HG03196 (cell line): ENCODE data around the gene ZNF827.

Experiments
- ATAC-seq: cut with Tn5 transposase; IDR thresholded peaks from one replicate; pipeline ENCODE4 v1.9.1; 2021; ENCODE audit not compliant: unreplicated experiment

ZNF827 gene

DNA sequence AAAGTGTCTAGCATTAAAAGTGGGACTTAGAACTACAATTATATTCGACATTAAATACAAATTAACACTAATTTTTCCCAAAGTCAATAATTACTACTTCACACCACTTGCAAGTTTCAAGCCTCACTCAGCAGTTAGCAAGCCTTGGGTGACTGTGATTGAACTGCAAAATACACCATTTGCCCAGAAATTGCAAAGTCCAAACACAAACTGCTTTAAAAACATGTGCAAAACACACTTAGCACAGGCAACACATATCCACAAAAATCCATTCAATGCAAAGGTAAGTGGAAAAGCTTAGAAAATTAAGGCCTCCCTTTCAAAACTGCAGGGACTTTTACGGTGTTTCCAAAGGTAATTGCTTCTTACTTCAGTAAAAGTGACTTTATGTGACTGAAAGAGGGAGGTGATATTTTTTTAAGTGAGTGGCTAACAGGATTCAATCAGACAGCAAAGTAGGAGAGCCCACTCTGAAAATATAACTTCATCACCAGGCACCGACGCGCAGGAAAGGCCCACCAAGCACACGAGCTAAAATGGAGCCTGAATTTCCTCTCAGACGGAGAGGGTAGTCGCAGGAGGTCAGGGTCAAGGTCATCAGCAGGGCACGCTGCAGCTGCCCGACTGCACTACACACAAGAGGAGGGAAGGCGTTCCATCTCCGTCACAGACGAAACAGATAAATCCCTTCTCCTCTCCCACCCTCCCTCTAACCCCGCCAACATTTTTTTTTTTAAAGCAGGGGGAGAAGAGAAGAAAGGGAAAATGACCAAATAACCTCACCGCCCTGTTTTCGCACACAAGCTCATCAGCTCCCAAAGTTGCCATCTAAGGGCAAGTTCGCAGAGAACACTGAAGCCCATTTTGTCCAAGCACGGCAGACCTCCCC, 3.1 kb downstream of the ZNF827 start:
- peak; percentile 41 for ATAC-seq

DNA sequence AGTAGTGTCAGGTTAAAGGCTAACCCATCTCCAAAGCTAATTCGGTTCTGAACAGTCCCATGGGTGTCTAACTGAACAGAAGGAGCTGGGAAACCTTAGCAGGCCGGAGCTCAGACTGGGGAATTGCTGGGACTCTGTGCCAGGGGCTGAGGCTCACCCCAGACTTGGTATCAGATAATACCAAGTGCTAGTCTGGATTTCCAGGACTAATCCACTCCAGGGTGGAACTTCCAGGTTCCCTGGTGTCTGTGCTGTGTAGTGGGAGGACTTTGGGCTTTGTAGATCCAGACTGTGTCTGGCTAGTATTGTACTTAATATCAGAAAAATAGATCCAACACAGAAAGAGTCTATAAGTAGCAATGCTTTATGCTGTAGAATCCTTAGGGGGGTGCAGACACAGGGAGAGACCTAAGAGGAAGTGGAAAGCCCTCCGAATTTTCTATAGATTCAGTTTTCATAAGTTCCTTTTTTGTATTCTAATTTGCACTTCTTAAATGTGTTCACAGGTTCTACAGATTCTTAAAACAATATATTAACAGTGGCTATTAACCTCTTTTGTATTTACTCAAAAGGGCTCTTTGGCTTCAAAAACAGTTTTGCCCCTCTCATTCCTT, 4.1 kb downstream of the ZNF827 start:
- ATAC-seq: no peak

DNA sequence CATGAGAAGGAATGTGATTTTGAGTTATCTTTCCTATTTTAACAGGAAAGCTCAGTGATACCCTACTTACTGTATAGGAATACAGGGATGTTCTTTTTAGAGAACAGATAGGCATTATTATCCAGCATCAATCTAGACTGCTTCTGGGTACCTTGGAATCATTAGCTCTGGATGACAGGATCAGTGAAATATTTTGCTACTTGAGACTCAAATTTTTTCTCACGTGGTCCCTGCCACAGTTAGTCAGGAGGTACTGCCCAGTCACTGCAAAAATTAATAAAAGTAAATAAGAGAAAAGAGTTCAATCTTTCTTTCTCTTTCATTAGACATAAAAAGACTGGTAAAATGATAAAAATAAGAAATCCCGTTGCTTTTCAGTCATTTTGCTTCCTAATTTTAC, 5.5 kb downstream of the ZNF827 start:
- ATAC-seq: no peak

DNA sequence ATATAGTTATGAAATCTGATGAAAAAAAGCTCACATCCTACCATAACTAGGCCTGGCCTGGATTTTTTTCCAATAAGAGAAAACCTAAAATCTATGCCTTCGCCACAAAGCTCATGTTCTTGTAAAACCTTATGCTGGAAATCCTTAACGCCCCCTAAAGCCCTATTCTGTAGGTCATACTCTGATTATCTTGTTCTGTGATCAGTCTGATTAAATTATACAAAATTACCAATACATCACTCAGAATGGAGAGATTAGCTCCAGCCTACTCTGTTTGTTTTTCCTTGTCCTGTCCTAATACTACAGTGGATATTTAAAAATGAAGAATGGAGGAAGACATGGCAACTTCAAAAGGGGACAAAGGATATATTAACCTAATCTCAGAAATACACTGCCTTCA, 7.2 kb downstream of the ZNF827 start:
- no peak for ATAC-seq

DNA sequence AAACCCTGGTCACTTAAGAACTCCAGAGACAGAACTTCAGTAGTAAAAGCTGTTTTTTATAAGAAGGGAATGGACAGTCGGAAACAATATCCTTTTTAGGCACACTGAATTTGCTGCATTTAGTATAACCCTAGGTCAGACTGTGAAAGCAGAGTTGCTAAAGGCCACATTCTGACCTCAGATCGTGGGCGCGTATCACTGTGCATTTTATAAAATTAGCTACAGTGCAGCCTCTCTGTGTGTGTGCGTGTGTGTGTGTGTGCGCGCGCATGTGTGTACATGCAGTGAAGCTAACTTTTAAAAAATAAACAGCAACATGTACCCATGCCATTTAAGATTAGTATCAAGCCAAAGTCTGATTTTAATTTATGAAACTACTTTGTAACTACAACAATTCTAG, 8.0 kb downstream of the ZNF827 start:
- no peak for ATAC-seq

DNA sequence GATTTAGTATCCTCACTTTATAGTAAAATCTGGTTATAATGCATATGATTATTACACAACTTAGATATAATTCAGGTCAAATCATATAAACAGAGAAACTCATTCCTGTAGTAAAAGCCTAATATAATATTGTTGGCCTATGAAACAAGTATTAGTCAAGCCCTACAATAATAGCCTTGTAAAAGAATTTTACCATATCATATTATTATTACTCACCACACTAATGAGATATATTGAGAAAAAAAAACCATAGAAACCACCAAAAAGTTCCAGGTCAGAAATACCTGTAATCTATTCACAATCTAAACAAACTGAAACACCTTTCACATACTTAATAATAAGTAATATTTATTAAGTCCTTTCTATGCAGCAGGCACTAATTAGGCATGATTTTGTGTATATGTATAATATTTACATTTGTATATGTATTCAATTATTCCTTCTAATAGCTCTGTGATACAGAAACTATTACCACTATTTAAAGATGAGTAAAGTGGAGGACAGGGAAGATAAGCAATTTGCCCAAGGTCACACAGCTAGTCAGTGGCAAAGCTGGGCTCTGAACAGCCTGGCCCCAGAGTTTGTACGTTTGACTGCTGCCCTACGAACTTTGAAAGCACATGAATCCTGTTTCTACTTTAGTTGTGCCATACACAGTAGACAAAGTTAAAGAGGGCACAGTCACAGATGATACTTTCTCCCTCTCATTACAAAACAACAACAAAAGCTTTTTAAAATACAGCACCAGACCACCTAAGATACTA, 9.0 kb downstream of the ZNF827 start:
- ATAC-seq: no peak

DNA sequence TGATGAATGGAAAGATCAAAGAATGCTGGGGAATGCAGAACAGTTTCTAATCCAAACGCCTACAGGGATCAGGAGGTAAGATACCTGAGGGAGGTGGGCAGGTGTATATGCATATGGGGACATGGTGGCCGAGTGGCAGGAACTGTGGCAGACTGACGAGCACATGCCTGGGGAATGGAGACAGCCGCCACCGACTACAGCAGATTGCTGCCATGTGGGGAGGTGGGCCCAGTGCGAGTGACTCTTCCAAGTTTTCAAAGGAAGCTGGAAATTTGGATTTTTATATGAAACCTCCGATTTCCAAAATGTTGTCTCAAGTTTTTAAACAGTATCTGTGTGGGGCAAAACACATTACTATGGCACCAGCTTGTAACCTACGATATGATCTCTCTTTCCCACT, 9.9 kb downstream of the ZNF827 start:
- no peak for ATAC-seq

DNA sequence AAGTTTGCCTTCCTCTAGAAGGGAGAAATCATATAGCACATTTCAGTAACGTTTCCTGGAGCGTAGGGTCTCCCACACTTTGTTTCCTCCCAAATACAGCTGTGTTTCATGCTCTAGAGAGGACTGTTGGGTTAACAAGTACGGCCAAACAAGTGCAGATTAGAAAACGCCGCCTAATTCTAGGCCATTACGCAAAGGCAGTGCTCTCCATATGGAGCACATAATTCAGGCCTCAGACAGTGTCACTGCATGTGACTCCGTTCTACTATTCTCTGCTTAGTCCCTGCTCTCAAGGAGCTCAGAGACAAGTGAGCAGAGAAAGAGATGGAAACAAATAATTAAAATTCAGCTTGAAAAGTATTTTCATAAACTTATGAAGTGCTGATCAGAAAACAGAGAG, 11.6 kb downstream of the ZNF827 start:
- no peak for ATAC-seq

DNA sequence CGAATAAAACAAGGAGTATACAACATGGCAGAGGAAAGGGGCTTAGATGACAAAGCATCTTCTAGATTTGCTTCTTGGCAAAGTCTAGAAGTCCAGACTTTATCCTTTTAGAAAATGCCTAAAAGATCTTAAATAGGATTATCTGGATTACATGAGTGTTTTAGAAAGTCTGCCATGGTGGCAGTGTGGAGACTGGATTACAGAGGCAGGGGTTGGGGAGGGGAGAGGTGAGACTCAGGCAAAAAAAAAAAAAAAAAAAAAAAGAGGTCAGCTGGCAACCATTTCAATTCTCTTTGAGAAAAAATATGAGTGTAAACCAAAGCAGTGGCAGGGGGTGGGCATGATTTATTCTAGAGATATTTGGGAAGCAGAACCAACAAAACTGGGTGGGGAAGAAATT, 17.4 kb downstream of the ZNF827 start:
- no peak for ATAC-seq

DNA sequence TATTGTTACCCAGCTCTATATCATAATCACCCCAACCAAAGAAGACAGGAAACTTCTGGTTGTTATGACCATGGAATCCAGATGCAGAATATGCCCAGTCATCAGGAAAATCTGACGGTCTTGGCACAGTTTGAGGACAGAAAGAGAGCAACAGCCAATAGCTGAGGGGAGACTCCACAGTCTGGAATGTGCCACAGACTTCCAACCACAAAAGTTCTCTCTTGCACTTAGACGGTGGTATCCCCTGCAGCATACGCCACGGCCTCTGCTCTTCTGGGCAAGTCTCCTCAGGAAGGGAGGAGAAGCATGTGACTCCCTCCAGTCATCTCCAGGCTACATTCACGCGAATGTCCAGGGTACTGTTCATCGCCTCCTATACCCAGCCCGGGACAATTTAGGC, 18.4 kb downstream of the ZNF827 start:
- no peak for ATAC-seq

DNA sequence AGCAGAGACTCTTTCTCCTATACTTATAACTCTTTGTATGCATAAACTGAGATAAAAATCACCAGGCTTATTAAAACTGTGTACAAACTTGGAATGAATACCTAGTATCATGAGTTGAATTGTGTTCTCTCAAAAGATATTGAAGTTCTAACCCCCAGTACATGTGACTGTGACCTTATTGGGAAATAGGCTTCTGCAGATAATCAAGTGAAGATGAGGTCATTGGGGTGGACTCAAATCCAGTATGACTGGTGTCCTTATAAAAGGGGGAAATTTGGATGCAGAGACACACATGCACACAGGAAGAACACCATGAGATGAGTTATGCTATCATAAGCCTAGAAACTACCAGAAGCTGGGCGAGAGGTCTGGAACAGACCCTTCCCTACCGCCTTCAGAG, 26.2 kb downstream of the ZNF827 start:
- no peak for ATAC-seq

DNA sequence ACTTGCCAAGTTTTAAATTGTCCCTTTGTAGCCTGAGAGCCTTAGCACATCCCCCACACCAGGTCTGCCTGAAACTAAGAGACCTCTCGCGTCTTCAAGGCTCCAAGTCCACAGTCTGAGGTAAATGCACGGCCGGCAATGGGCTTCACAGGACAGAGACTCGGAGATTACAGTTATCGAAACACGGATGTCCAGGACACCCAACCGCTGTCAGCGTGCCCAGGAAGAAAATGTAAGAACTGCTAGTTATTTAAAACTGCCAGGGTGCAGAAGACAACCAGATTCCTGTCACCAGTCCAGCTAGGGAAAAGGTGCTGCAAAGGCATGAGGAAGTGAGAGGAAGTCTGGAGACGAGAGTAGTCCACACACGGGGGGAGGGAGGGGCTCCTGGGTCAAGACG, 28.9 kb downstream of the ZNF827 start:
- ATAC-seq: no peak

DNA sequence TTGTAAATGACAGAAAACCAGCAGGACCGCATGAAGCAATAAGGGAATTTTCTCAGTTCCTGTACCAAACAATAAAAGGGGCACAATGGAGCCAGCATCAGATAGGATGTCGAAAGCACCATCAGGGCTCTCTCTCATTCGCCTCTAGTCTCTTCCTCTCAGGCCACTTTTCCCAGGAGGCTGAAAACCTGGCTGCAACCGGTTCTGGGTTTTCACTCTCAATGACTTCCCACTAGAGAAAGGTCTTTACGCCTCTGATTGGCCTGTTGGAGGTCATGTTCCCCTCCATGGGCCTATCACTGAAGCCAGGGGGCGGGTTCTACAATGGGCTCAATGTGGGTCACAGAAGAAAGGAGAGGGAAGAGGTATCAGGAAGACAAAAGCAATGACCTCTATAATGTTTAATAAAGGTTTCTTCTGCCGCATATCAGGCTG, 29.3 kb downstream of the ZNF827 start:
- ATAC-seq: no peak

DNA sequence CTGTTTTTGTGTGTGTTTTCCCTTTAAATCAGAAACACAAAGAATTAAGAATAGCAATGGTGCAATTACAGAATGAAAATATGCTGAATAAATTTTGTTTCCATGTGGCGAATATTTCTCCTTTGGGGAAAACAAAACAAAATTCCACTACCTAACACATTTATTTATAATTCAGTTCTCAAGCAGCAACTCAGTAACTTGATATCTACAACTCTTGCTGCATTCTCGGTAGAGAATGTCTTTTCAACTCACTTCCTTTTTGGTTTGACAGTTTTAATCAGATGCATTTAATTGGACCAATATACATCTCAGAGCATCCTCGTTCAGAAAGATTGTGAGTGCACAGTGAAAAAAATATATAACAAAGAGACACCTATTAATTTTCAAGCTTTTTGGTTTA, 30.8 kb downstream of the ZNF827 start:
- no peak for ATAC-seq

DNA sequence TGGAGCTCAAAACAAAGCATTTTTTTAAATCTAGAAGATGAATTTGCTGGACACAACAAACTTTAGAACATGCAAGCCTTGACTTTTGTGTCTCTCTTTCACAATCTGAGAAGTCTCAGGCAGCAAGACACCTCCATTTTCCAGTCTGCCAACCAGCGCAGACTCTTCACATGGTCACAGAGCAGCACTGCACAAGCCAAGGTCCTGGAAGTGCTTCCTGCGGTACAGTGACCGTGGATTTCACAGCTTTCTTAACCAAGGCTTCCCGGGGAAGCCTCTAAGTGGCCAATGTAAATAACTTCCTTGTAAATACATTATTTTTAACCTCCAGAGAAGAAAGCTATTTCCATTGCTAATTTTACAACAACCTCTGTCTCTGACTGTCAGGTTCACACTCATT, 31.2 kb downstream of the ZNF827 start:
- no peak for ATAC-seq

DNA sequence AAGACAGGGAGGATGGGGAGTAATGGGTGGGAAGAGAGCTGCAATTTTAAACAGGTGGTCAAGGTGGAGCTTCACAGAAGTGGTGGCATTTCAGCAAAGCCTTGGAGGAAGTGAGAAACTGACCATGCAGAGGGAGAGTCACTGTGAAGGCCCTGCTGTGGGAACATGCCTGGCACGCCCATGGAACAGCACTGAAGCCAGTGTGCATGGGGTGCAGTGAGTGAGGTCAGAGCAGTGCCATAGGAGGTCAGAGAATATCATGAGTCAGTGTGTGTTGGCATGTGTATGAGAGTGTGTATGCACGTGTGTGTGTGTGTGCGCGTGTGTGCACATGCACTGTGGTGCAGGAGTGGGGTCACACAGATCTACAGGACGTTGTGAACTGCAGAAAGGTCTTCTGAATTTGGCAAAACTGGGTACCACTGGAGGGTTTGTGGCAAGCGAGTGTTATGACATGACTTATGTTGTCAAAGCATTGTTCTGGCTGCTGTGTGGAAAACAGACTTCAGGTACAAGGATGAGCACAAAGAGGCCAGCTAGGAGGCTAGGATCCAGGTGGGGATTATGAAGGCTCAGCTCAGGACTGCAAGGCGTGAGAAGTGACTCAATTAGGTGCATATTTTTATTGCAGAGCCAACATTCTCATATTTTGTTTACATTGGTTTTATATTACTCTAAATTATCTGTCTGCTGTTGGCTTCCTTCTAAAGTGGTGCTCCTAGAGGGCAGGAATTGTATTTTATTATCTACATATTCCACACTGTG, 34.0 kb downstream of the ZNF827 start:
- no peak for ATAC-seq

DNA sequence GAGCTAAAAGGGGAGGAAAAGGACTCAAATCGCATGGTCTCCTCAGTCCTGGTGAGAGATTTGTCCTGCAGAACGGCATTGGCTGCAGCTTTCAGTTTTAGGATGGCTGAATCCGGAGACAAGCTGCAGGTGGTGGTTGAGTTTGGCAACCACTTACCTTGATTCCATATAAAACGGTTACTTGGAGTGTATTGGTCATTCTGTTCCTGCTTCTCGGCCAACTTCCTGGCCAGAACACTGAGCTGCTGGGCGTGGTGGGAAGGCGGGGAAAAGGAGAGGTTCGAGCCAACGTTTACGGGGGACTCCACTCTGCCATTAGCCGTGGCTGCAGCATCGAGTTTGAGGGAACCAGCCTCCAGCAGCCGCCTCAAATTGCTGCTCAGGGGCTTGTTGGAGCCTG, 36.1 kb downstream of the ZNF827 start:
- ATAC-seq: no peak

DNA sequence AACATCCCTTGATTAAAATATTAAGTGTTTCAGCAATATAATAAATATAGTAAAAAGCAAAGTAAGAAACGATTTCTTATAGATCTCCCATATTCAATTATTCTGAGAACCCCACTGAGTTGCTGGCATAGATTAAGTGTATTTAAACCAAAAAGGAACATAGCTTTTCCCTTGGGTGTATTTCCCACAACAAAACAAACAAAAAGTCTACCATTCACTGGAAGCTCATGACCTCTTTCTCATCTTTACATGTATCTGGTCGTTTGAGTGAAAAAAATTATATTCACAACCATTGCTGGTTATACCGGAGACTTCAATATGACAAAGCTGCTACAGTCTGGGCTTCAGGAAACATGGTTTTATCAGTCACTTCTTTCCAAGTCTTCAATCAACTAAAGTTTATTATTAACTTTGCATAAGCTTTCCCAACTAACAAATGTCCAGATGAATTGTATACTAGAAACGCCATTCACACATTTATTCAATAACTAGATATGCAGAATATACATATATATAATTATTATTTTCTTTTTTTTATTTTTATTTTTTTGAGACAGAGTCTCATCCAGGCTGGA, 38.6 kb downstream of the ZNF827 start:
- ATAC-seq: no peak

DNA sequence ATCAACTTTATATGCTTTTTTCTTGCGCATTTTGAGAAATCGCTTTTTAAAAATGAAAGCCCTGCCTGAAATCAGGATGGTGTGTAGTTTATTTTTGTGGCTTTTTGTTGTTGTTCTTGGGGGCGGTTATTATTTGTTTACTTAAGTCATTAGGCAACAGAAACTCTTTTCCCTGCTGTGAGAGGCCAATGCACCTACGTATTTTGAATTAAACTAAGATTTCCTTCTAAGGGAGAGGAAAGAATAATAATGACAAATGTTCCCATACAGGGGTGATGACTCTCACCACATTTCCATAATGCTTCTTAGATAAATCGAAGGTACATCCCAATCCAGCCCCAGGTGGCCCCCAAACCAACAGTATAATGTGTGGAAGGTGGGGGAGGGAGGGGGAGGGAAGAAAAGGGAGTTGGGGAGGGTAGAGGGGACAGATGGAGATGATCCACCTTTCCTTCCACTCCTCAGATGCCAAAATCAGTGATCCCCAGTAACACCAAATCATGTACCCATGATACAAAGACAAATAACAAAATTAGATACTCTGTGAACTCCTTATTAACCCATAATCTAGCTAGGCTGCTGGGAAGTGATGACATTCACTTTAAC, 39.6 kb downstream of the ZNF827 start:
- no peak for ATAC-seq

DNA sequence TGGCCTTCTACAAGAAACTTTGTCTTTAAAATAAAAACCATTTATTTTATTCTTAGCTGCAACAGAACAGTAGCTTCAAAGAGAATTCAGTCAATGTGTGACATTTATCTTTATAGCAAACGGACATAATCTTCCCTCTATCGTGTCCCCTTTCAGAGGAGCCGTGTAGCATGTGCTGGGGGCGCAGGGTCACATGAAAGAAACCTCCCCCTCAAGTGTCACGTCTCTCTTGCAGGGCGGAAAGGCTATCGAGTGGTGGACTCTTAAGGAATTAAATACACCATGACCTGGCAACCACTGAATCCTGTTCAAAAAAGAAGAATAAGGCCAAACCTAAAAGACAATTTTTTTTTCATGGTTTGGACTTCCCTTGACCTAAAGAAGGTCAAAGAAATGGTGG, 40.2 kb downstream of the ZNF827 start:
- ATAC-seq: no peak
